Fibroblast of skin of left biceps (primary cell): ENCODE data around the gene PRRG3.

Experiments used
- DNase-seq, 2 experiments: peaks; one replicate each; pipeline ENCODE4 v3.0.0-alpha.2; 2013; ENCODE audit warnings: low read depth in 2 of 2

The PRRG3 gene

DNA sequence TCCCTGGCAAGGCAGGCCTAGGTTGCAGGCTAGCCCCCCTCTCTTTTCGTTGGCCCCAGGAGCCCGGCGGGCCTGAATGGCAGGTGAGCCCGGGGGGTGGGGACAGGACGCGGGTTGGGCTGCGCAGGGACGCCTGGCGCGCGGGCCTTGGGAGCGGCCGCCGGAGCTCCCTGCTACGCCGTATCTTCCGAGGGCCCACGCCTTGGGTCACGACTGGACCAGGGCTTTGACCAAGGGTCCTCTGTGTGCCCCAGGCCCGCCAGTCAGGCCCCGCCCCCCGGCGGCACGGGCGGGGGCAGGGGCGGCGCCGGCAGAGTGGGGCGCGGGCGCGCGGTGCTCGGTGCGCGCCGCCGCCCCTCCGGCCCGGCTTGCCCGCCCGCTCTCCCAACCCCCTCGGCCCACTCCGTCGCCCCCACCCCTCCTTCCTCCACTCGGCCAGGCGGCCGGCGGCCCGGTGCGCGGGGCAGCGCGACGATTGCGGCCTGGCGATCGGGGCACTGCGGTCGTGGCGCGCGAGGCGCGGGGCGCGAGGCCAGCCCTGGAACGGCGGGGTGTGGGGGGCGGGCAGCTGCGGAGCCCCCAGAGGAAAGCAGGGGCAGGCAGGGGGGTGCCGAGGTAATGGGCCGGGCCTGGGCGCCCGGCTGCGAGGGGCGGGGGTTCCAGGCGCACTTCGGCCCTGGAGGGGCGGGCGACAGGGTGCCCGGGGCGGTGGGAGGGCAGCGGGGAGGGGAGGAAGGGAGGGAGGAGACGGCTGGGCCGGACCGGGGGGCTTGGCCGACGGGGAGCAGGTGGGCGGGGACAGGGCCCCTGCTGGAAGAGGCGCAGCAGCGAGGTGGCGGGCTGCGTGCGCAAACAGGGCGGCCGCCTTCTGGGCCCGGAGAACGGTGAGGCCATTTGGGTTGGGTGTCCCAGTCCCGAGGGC, at the start of gene PRRG3:
TSS of gene PRRG3 (plus strand) at position 798 of the 922 bp plus-strand sequence. CDS start 3,357 bp downstream, outside the sequence.
- DNase-seq: no peak

DNA sequence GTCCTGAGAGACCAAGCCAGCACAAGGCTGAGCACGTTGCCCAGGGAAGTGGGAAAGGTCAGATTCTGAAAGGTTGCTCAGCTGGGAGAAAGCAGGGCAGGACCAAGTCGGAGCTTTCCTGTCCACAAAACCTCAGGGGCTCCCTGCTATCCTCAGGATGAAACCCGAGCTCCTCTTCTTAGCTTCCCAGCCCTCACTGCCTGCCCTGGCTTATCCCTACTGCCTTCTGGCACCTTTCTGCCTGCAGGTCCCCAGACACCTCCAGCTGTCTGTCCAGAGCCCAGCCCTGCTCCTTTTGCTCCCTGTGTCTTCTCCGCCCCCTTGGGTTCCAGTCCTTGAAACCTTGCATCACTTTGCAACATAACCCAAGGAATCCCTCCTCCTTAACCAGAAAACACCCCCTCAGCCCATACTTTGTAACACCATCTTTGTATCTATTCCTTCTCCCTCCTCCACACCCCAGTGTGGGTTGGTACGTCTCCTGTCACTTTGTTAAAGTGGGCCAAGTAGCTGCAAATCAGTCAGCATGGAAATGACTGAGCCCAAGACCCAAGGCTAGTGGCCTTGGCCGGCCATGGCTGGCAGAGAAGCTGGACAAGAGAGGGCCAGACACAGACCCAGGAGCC, 20.0 kb upstream of the PRRG3 start:
- DNase-seq: no peak

DNA sequence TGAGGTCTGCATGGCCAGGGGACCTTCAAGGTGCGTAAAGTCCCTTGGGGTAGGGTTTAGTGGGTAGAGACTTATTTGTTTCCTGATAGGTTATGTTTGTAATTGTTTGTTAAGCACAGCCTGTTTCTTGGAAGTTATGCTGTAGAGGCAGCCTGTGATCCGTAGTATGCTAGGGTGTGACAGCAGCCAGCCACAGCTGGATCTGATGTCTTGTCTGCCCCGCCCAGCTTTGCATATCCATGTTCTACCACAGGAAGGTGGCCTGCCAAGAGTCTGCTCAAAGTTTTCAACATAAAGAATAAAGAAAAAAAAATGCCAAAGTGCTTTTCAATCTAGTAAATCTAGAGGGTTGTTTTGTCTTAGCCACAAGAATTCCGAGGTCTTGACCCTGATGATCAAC, 19.1 kb upstream of the PRRG3 start:
- no peak for DNase-seq

GRCh38 chrX:151679798-151680402, 15.4 kb upstream of the PRRG3 start:
- no peak for DNase-seq

GRCh38 chrX:151680805-151681204, 14.5 kb upstream of the PRRG3 start:
- DNase-seq: no peak

DNA sequence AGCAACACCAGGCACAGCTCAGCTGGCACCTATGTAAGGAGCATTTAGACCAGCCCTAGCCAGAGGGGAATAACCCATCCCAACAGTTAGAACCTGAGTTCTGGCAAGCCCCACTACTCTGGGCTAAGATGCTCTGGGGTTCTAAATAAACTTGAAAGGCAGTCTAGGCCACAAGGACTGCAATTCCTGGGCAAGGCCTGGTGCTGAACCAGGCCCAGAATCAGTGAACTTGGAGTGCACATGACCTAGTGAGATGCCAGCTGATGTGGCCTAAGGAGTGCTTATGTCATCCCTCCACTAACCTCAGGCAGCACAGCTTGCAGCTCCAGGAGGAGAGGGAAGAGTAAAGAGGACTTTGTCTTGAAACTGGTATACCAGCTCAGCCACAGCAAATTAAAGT, 7.6 kb upstream of the PRRG3 start:
- DNase-seq: no peak

- DNase-seq: no peak
These were observed 6.6 kb upstream of the PRRG3 start for GRCh38 chrX:151688695-151689094.

DNA sequence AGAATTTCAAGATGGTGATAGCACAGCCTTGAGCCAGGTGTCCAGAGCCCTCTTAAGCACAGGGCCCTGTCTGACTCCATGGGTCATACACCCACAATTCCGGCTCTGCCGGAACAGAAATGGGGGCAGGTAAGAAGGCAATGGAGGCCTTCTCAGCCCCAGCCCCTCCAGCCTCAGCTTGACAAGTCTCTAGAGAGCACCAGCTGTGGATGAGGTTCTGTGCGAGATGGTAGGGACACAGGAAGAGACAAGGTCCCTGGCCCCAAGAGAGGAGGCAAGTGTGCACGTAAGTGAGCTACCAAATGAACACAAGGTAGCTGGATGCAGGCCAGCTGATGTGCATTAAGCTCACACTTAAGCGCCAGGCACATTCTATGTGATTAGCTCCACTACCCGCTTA, 2.4 kb upstream of the PRRG3 start:
- no peak for DNase-seq

- DNase-seq: no peak
These were observed 1.1 kb upstream of the PRRG3 start for GRCh38 chrX:151694121-151694520.

GRCh38 chrX:151695583-151696340, 504 bp downstream of the PRRG3 start:
- no peak for DNase-seq

DNA sequence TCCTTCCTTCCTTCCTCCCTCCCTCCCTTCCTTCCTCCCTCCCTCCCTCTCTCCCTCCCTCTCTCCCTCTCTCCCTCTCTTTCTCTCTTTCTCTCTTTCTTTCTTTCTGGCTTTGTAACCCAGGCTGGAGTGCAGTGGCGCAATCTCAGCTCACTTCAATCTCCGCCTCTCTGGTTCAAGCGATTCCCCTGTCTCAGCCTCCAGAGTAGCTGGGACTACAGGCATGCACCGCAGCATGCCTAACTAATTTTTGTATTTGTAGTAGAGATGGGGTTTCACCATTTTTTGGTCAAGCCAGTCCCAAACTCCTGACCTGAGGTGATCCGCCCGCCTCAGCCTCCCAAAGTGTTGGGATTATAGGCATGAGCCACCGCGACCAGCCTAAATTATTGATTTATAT, 1.8 kb downstream of the PRRG3 start:
- peak in 1 of 2 experiments; percentile 5 for DNase-seq

- peak; percentile 79 to 83 for DNase-seq
These were observed 2.3 kb downstream of the PRRG3 start for GRCh38 chrX:151697522-151697921.

DNA sequence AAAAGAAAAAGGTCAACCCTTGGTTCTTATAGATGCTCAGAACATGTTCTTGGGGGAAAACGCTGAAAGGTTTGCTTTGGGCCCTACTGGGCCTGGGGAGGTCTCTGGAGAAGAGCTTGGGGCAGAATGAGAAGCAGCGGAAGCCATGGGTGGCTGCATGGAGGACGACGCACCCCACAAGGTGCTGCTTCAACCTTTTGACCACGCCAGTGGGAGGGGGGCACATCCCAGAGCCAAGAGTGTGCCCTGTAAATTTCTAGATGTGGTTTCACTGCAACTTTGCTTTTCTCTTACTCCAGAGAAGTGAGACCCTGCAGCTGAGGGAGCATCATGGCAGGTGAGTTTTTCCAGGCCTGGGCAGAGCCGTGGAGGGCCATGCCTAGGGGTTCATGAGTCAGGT, 3.2 kb downstream of the PRRG3 start:
- DNase-seq: no peak

GRCh38 chrX:151699746-151700145, 4.5 kb downstream of the PRRG3 start:
- DNase-seq: no peak

DNA sequence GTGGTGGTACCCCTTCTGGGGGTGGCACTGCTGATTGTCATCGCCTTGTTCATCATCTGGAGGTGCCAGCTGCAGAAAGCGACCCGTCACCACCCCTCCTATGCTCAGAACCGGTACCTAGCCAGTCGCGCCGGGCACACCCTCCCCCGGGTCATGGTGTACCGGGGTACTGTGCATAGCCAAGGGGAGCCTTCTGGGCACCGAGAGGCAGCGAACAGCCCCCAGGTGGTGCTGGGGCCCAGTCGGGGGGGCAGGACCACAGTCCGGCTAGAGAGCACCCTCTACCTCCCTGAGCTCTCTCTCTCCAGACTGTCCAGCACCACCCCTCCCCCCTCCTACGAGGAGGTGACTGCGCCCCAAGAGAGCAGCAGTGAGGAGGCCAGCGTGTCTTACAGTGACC, 5.3 kb downstream of the PRRG3 start:
- no peak for DNase-seq

DNA sequence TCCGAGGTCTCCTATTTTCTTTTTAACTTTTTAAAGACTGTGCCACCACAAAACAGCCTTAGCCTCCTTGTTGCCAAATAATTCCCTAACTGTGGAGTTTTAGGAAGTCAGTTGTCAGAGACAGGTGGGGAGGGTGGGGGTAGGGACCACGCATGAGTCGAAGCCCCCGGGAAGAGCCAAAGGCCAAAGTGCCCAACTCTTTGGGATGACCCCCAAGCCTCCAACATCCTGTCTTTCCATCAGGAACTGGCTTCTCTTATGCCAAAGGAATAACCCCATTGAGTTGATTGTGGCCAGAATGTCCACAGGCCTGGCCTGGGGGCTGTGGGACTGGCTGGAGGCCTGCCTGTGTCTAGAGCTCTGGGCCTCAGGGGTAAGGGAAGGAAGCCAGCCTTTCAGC, 5.8 kb downstream of the PRRG3 start:
- DNase-seq: no peak

DNA sequence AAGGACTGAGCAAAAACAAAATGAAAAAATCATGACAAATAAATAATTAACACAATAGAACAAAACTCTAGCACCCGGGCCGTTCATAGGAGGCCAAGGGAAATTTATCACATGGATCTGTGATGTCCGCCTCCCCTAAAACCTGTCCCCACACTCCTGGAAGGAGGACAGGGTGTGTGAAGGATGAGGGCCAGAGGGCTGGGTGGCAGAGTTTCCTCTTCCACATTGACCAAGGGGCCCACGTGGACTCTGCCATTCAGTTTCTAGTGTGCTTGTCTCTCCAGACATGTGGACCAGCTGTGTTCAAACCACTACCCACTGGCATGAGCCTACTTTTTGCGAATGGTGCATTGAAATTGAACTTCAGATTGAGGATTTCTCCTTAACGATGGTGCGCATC, 6.3 kb downstream of the PRRG3 start:
- no peak for DNase-seq

DNA sequence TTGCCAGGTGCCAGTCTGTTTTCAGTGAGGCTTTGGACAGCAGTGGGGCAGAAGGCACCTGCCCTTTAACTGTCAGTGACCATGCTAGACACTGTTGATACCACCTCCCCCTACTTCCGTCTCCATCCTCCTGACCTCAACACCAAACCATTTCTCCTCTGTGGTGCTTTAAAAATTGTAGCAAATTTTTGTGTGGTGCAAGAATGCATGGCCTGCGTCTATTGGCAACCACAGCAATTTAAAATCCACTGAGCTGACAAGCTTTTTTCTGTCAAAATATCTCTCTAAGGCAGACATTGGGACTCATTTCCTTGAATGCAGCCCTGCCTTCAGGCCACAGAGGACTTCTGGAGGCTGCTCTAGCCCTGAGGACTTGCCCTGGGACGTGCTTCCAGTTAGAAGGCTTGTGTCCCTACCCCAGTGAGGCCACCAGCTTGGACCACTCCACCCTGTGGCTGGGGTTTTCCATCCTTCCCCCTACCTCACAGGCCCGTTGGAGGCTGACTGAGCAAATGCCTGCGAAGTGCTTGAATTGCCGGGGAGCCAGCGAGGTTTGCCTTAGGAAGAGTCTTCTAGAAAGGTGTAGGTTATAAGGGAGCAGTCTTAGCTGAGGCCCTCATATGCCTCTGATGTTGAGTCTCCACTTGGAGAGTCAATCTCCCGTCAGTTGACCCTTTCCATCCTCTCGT, 6.9 kb downstream of the PRRG3 start:
- no peak for DNase-seq

GRCh38 chrX:151702741-151703340, 7.6 kb downstream of the PRRG3 start:
- DNase-seq: no peak

- DNase-seq: peak in 1 of 2 experiments; percentile 6
These were observed 8.2 kb downstream of the PRRG3 start for GRCh38 chrX:151703487-151703886.
